NK-92 (cell line): ENCODE results near the gene CALM3.

Source experiments
- DNase-seq: peaks from one replicate; lab custom pipeline; 2025; ENCODE audit not compliant: unreplicated experiment; lab: John Stamatoyannopoulos, UW

CALM3 gene

GRCh38 chr19:46599716-46600373, 1.3 kb upstream of the CALM3 start:
- DNase-seq = no peak

GRCh38 chr19:46600384-46601317, 479 bp upstream of the CALM3 start:
- DNase-seq = peak; percentile 74

- DNase-seq = no peak
Observed at GRCh38 chr19:46602392-46603194, 1.5 kb downstream of the CALM3 start.

GRCh38 chr19:46603195-46603637, 2.1 kb downstream of the CALM3 start:
- DNase-seq = no peak

- DNase-seq = no peak
Observed at GRCh38 chr19:46603752-46604231, 2.7 kb downstream of the CALM3 start.

DNA sequence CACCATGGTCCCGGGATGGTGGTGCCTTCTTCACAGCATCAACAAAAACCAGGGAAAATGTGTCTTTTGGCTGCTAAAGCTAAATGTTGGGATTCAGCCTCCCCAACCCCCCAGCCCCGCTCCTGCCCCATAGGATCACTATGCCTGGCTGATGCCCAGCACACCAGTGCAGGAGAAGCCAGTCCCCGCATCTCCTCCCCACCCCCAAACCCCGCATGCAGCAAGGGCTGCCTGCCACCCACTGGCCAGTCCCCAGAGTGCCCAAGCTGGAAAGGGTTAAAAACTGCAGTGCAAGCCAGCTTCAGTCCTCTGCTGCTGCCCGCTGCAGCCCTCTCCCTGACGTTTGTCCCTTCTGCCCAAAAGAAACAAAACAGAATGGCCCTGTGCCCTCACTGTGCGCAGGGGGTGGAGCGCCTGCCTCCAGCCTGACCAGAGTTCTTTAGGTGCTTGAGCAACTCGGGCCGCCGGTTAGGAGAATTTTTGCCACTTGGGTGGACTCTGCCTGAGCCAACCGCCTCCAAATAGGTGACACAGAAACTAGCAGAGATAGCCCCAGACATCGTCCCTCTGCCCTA, 3.7 kb downstream of the CALM3 start:
- DNase-seq = no peak

DNA sequence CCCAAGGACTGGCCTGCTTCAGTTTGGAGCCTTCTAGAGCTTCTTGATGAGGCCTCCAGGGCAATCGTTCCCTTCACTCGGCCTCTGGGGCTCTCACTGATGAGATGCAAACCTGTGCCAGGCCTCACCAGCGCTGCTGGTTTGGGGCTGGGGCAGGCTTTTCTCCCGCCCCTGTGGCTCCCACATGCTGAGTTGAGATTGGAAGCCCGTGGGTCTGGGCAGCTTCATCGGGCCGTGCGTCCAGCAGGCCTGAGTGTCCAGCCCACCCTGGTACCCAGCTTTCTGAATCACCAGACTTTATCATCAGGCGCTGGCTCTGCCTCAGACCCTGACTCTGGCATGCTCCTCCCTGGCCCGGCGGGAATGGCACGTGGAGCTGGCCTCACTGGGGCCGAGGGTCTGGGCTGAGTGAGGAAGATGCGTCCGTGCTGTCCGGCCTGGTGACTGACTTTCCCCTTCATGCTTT, 4.3 kb downstream of the CALM3 start:
- no peak for DNase-seq

- no peak for DNase-seq
Observed at GRCh38 chr19:46606019-46606418, 4.9 kb downstream of the CALM3 start.

DNA sequence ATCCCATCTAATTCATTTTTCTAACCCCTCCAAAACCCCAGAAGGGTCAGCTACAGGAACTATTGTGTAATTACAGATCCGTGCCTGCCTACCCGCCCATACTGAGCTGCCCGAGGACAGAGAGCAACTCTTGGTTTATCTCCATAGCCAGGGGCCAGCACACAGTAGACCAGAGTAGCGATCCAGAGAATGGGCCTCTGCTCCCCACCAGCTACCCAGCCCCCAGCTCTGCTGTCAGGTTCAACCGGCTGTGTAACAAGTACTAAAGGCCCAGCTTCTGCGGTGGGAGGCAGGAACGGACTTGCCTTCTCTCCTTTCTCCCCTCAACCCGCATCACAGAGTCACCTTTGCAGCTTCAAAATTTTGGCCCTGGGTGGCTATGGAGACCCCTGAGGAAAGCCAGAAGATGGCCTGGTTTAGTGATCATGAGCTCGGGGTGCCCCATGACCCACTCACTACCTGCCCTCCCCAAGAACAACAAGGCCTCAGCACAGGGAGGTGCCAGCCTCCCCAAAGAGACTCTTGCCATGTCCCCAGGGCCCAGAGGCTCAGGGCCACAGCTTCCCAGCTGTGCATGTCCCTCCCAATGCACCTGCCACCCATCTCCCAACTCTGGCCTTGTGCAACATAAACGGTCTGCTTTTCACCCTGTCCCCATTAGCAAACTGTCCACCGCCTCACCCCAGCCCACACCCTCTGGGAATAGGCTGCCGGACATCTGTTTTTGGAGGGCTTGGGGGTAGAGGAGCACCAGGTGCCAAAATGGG, 5.7 kb downstream of the CALM3 start:
- DNase-seq = no peak

DNA sequence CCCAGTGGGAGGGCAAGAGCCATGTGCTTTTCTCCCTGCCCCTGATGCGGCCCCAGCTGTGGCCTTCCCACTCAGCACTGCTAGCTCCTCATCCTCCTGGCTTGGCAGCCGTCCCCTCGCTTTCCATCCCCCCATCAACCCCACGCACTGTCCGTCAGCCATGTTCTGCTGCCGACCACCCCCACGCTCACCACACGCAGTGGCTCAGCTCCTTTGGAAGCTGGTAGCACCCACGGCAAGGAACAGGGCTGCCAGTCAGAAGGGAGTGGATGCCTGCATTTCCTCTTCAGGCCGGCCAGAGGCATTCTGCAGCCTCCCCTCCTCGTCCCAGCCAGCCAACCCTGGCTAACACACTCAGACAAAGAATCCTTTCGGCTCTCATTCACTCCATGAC, 6.3 kb downstream of the CALM3 start:
- no peak for DNase-seq

- no peak for DNase-seq
Observed at GRCh38 chr19:46608178-46608577, 7.0 kb downstream of the CALM3 start.

GRCh38 chr19:46608581-46609345, 7.6 kb downstream of the CALM3 start:
- no peak for DNase-seq

- no peak for DNase-seq
Observed at GRCh38 chr19:46609511-46610412, 8.6 kb downstream of the CALM3 start.

- DNase-seq = no peak
Observed at GRCh38 chr19:46610413-46610775, 9.3 kb downstream of the CALM3 start.

- DNase-seq = no peak
Observed at GRCh38 chr19:46610851-46611770, 10.0 kb downstream of the CALM3 start.

- no peak for DNase-seq
Observed at GRCh38 chr19:46611776-46612175, 10.6 kb downstream of the CALM3 start.

GRCh38 chr19:46613525-46613924, 12.4 kb downstream of the CALM3 start:
- DNase-seq = no peak
